ENCODE data around the gene RRAS2. TPM values are rescaled to one million over a fixed set of nuclear protein-coding genes. Genes with fewer than 3 reads are reported as not detected.

Gene RRAS2
- total and polyA plus RNA-seq, 5 experiments from 2014 or later = 6.1 to 19.0 (median 16.0) TPM

DNA sequence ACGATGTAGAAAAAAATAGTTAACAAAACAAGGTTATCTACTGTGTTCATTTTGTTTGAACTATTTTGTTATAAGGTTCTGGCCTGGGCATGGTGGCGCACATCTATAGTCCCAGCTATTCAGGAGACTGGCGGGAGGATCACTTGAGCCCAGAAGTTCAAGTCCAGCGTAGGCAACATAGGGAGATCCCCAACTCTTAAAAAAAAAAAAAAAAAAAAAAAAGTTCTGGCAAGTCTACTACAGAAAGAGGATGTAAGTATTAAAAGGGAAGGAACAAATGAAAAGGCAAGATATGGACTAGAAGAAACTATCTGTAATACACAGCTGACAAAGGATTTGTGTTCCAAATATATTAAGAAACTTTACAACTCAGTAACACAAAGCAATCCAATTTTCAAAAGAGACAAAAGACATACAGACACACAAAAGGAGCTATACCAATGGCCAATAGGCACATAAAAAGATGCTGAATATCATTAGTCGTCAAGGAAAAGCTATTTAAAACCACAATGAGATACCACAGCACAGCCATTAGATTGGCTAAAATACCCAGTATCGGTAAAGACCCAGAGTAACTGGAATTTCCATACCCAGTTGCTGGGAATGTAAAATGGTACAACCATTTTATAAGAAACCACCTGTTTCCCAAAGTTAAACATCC is 27.4 kb downstream of the RRAS2 start:
- POLR2A ChIA-PET = interaction anchor here (0.7 kb wide), 3 partner anchors 8 to 169 kb away, joined by 3 to 7 read pairs (median 6); no protein-coding TSS in a partner anchor
- H3K27ac Mint-ChIP-seq = peak overlapping the region in 2 of 10 donors; percentile 4 to 13
- DNase-seq = no peak
- no peak for ATAC-seq
- H3K36me3 Mint-ChIP-seq = peaks cover 6 to 12% (median 9%) of the 10 kb centered on the region in 3 donors
- H3K4me3 Mint-ChIP-seq = peak overlapping the region in 1 of 10 donors; percentile 46
- peaks cover 15 to 67% (median 28%) of the 10 kb centered on the region in 4 donors for H3K4me1 Mint-ChIP-seq
- no peaks in the 10 kb centered on the region for H3K27me3 Mint-ChIP-seq
- H3K9me3 Mint-ChIP-seq = peaks cover 0 to 14% (median 9%) of the 10 kb centered on the region in 9 donors

DNA sequence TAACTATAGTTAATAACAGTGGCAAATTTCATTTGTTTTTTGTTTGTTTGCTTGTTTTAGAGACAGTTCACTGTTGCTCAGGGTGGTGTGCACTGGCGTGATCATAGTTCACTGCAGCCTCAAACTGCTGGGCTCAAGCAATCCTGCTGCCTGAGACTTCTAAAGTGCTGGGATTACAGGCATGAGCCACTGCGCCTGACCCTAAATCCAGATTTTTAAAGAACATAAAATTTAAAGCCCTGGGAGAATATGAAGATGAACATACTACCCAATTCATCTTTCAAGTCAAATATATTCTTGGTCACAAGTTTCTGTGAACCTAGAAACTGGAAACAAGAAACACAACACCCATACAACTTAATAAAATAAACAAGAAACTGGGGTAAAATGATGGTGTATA is 28.1 kb downstream of the RRAS2 start:
- no peaks in the 10 kb centered on the region for H3K27me3 Mint-ChIP-seq

DNA sequence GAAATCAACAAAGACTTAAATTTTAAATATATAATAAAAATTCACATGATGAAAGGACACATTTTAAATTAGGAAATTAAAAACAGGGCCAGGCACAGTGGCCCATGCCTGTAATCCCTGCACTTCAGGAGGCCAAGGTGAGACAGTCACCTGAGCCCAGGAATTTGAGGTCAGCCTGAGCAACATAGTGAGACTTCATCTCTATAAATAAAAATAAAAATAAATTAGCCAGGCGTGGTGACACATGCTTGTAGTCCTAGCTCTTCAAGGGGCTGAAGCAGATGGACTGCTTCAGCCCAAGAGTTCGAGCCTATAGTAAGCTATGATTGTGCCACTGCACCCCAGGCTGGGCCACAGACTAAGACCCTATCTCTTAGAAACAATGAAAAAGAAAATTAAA is 29.3 kb downstream of the RRAS2 start:
- Mint-ChIP-seq H3K27ac (no peak overlapping the region), H3K4me1 (peaks cover 8 to 67% (median 21%) of the 10 kb centered on the region in 4 donors), H3K4me3 (no peak overlapping the region), H3K9me3 (no peaks in the 10 kb centered on the region), H3K27me3 (no peaks in the 10 kb centered on the region), H3K36me3 (no peaks in the 10 kb centered on the region)
- DNase-seq (no peak), ATAC-seq (no peak)
- POLR2A ChIA-PET = no interaction called here

More for the DNA sequence above, 28.1 kb downstream of the RRAS2 start:
- H3K9me3 Mint-ChIP-seq = peaks cover 0 to 7% (median 2%) of the 10 kb centered on the region in 9 donors
- peaks cover under 1 to 4% (median 2%) of the 10 kb centered on the region in 3 donors for H3K36me3 Mint-ChIP-seq
- no peak for ATAC-seq
- peaks cover 13 to 67% (median 27%) of the 10 kb centered on the region in 4 donors for H3K4me1 Mint-ChIP-seq
- H3K27ac Mint-ChIP-seq = peak overlapping the region in 2 of 10 donors; percentile 4 to 40
- peak overlapping the region in 1 of 10 donors; percentile 7 for H3K4me3 Mint-ChIP-seq
- POLR2A ChIA-PET = interaction anchor here (0.7 kb wide), 2 partner anchors 12 to 169 kb away, joined by 6 to 7 read pairs; no protein-coding TSS in a partner anchor
- DNase-seq = no peak

DNA sequence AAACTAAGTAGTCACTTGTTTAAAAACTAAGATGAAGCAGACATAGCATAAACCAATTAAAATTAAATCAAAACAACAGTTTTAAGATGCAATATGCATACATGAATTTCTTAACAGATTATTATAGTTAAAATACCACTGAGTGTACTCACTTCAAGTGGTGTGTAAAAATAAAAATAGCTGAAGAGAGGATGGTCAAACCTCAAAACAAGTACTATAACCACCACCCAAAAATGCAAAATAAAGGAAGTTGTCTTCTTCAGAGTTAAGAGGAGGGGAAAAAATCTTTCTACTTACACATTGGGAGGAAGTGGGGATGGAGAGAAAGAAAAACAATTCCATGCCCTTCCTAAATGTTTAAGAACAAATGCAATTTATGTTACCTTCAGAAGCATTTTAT is 31.9 kb downstream of the RRAS2 start:
- Mint-ChIP-seq H3K27me3 (no peaks in the 10 kb centered on the region), H3K4me1 (peaks cover 11 to 75% (median 26%) of the 10 kb centered on the region in 4 donors), H3K36me3 (no peaks in the 10 kb centered on the region), H3K27ac (peak overlapping the region in 2 of 10 donors; percentile 43 to 66), H3K4me3 (peak overlapping the region in 5 of 10 donors; percentile 0 to 43 (median 36)), H3K9me3 (no peaks in the 10 kb centered on the region)
- POLR2A ChIA-PET = no interaction called here
- ATAC-seq = no peak
- DNase-seq = no peak

DNA sequence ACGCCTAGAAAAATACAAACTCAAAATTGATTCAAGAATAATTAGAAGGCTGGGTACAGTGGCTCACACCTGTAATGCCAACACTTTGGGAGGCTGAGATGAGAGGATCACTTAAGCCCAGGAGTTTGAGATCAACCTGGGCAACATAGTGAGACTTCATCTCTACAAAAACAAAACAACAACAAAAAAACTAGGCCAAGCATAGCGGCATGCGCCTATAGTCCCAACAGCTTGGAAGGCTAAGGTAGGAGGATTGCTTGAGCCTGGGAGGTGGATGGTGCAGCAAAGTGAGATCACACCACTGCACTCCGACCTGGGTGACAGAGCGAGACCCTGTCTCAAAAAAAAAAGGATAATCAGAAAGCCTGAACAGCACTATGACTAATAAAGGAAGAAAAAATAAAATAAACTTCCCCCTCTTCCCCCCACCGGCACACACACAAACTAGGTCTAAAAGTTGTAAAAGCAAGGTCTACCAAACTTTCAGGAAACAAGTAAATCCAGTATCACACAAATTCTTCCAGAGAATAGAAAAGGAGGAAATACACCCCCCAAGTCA is 35.8 kb downstream of the RRAS2 start:
- peak overlapping the region in 2 of 10 donors; percentile 30 to 45 for H3K4me3 Mint-ChIP-seq
- peaks cover 22 to 85% (median 46%) of the 10 kb centered on the region in 4 donors for H3K4me1 Mint-ChIP-seq
- H3K36me3 Mint-ChIP-seq = no peaks in the 10 kb centered on the region
- no peaks in the 10 kb centered on the region for H3K27me3 Mint-ChIP-seq
- no peaks in the 10 kb centered on the region for H3K9me3 Mint-ChIP-seq
- H3K27ac Mint-ChIP-seq = peak overlapping the region in 5 of 10 donors; percentile 10 to 78 (median 55)
- POLR2A ChIA-PET = no interaction called here
- no peak for DNase-seq
- ATAC-seq = no peak

DNA sequence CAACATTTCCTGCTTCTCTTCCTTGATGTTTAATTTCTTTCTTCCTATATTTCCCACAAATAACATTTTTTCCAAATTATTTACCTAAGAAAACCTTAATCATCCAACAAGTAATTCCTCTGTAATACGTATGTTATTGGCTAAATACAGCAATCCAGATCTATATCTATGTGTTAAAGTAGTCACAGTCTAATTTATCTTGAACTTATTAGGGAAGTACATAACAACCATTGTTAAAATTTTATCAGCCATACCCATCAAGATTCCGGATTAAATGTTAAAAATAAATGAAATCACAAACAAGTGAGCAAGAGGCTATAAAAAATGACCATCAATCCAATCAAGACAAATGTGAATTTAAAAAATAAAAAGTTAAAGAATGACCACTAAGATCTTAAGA is 36.5 kb downstream of the RRAS2 start:
- Mint-ChIP-seq H3K9me3 (no peaks in the 10 kb centered on the region), H3K4me3 (no peak overlapping the region), H3K4me1 (peaks cover 23 to 87% (median 46%) of the 10 kb centered on the region in 4 donors), H3K27me3 (no peaks in the 10 kb centered on the region), H3K36me3 (no peaks in the 10 kb centered on the region), H3K27ac (peak overlapping the region in 2 of 10 donors; percentile 60 to 74)
- DNase-seq (no peak), ATAC-seq (no peak)
- POLR2A ChIA-PET = interaction anchor here (1.1 kb wide), 1 partner anchor 133 kb away, joined by 8 read pairs; no protein-coding TSS in a partner anchor

DNA sequence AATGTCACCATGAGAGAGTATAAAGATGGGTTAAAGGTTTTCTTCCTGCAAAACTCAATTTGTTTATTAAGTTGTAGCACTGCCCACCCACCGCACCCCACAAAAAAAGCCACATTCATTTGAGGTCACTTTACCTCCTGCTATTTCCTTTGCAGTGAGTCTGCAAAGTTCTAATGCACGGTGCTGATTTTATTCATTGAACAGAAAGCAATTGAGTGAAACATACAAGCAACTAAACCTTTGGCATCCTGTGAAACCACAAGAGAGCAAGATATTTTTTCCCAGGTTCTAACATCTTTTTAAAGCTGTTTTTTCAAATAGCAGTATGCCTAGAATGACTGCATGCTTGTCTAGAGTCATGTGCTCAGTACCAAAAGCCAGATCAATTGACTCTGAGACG is 39.0 kb downstream of the RRAS2 start:
- peak; percentile 85 to 92 for ATAC-seq
- POLR2A ChIA-PET = interaction anchor here (1.3 kb wide), 2 partner anchors 14 to 38 kb away, joined by 3 to 5 read pairs; no protein-coding TSS in a partner anchor

DNA sequence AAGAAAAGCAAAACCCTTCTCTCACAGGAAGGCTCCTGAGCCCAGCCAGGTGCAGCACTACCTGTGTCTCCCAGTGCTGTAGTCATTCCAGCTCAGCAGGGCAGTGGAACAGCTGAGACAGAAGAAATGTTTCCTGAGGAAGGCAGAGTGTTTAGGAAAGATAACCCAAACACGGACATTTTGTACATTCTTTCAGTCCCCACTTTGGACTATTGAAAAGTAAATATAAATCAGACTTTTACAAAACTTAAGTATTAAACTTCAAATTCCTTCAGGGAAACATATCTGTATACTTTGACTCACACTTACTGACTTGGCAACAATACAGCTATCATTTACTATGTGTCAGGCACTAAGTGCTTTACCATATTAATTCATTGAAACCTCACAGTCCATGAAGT is 40.4 kb downstream of the RRAS2 start:
- peak overlapping the region in 1 of 10 donors; percentile 35 for H3K27ac Mint-ChIP-seq
- H3K9me3 Mint-ChIP-seq = no peaks in the 10 kb centered on the region
- H3K27me3 Mint-ChIP-seq = no peaks in the 10 kb centered on the region
- H3K4me3 Mint-ChIP-seq = peak overlapping the region in 1 of 10 donors; percentile 19
- POLR2A ChIA-PET = no interaction called here
- H3K4me1 Mint-ChIP-seq = peaks cover 21 to 85% (median 47%) of the 10 kb centered on the region in 4 donors
- ATAC-seq = no peak
- H3K36me3 Mint-ChIP-seq = no peaks in the 10 kb centered on the region
- no peak for DNase-seq

More for the DNA sequence above, 39.0 kb downstream of the RRAS2 start:
- Mint-ChIP-seq H3K9me3 (no peaks in the 10 kb centered on the region), H3K27ac (peak overlapping the region in 4 of 10 donors; percentile 24 to 73 (median 48)), H3K27me3 (no peaks in the 10 kb centered on the region), H3K4me1 (peaks cover 23 to 84% (median 44%) of the 10 kb centered on the region in 4 donors), H3K36me3 (no peaks in the 10 kb centered on the region), H3K4me3 (peak overlapping the region in 9 of 10 donors; percentile 31 to 74 (median 52))
- peak in 8 of 10 donors; percentile 6 to 73 (median 24) for DNase-seq

- H3K4me1 Mint-ChIP-seq = peaks cover 21 to 85% (median 51%) of the 10 kb centered on the region in 4 donors
- peak overlapping the region in 2 of 10 donors; percentile 32 to 72 for H3K27ac Mint-ChIP-seq
- no peaks in the 10 kb centered on the region for H3K36me3 Mint-ChIP-seq
- H3K9me3 Mint-ChIP-seq = no peaks in the 10 kb centered on the region
- DNase-seq = no peak
- peak overlapping the region in 1 of 10 donors; percentile 51 for H3K4me3 Mint-ChIP-seq
- POLR2A ChIA-PET = no interaction called here
- no peaks in the 10 kb centered on the region for H3K27me3 Mint-ChIP-seq
- ATAC-seq = no peak
Observed at GRCh38 chr11:14317659-14318325, 41.2 kb downstream of the RRAS2 start.

GRCh38 chr11:14315130-14315529 is 43.9 kb downstream of the RRAS2 start:
- POLR2A ChIA-PET = no interaction called here
- H3K27ac Mint-ChIP-seq = peak overlapping the region in 1 of 10 donors; percentile 23
- H3K4me3 Mint-ChIP-seq = peak overlapping the region in 1 of 10 donors; percentile 7
- no peaks in the 10 kb centered on the region for H3K9me3 Mint-ChIP-seq
- H3K36me3 Mint-ChIP-seq = no peaks in the 10 kb centered on the region
- peaks cover 15 to 72% (median 38%) of the 10 kb centered on the region in 4 donors for H3K4me1 Mint-ChIP-seq
- no peak for ATAC-seq
- no peak for DNase-seq
- H3K27me3 Mint-ChIP-seq = no peaks in the 10 kb centered on the region

- POLR2A ChIA-PET = no interaction called here
- Mint-ChIP-seq H3K4me1 (peaks cover 8 to 65% (median 31%) of the 10 kb centered on the region in 4 donors), H3K9me3 (no peaks in the 10 kb centered on the region), H3K4me3 (peak overlapping the region in 1 of 10 donors; percentile 56), H3K27me3 (no peaks in the 10 kb centered on the region), H3K27ac (peak overlapping the region in 2 of 10 donors; percentile 47 to 76), H3K36me3 (no peaks in the 10 kb centered on the region)
- ATAC-seq (peak in 1 of 2 donors; percentile 30), DNase-seq (no peak)
Observed at GRCh38 chr11:14314127-14314526, 44.9 kb downstream of the RRAS2 start.

- POLR2A ChIA-PET = no interaction called here
- ATAC-seq (peak in 1 of 2 donors; percentile 38), DNase-seq (no peak)
- no peaks in the 10 kb centered on the region for H3K9me3 Mint-ChIP-seq
- no peaks in the 10 kb centered on the region for H3K36me3 Mint-ChIP-seq
- H3K4me3 Mint-ChIP-seq = peak overlapping the region in 2 of 10 donors; percentile 18 to 43
- H3K27ac Mint-ChIP-seq = peak overlapping the region in 2 of 10 donors; percentile 8 to 76
- no peaks in the 10 kb centered on the region for H3K27me3 Mint-ChIP-seq
- peaks cover 8 to 52% (median 27%) of the 10 kb centered on the region in 4 donors for H3K4me1 Mint-ChIP-seq
Observed at GRCh38 chr11:14312736-14313438, 46.1 kb downstream of the RRAS2 start.

All from naive thymus-derived CD8-positive, alpha-beta T cell (primary cell).